DOHH2 (cell line): ENCODE measurements around the gene SCG3.

Source experiments
- H3F3A ChIP-seq: fragments of 200-600 bp; sonication (generic), shearing (Covaris generic); 2 replicates; pipeline ENCODE4 v1.6.0; 2016; ENCODE audit warnings: antibody characterized with exemption, mild to moderate bottlenecking; ENCODE audit not compliant: control insufficient read depth, insufficient read depth
- H3K27ac ChIP-seq: fragments of 200-600 bp; sonication (generic); 2 replicates; pipeline ENCODE4 v1.5.1; 2014; ENCODE audit warnings: low read depth, mild to moderate bottlenecking, low read length, moderate library complexity
- H3K27me3 ChIP-seq: fragments of 200-600 bp; sonication (generic); 2 replicates; pipeline ENCODE4 v1.6.1; 2014; ENCODE audit warnings: mild to moderate bottlenecking, low read length, mixed read lengths; ENCODE audit not compliant: control insufficient read depth
- H3K36me3 ChIP-seq: fragments of 200-600 bp; sonication (generic); 2 replicates; pipeline ENCODE4 v1.6.1; 2014; ENCODE audit warnings: mild to moderate bottlenecking, low read length, moderate library complexity, mixed read lengths; ENCODE audit not compliant: control insufficient read depth
- H3K4me1 ChIP-seq: fragments of 200-600 bp; sonication (generic); 2 replicates; pipeline ENCODE4 v1.6.1; 2014; ENCODE audit warnings: mild to moderate bottlenecking, low read length, mixed read lengths; ENCODE audit not compliant: control insufficient read depth
- H3K4me2 ChIP-seq: fragments of 200-600 bp; sonication (generic); 2 replicates; pipeline ENCODE4 v1.6.0; 2014; ENCODE audit warnings: mild to moderate bottlenecking, low read length, moderate library complexity
- H3K4me3 ChIP-seq: fragments of 200-600 bp; sonication (generic); 2 replicates; pipeline ENCODE4 v1.5.1; 2014; ENCODE audit warnings: mild to moderate bottlenecking, low read length, mixed read lengths
- H3K79me2 ChIP-seq: fragments of 200-600 bp; sonication (generic); 2 replicates; pipeline ENCODE4 v1.6.1; 2014; ENCODE audit warnings: mild to moderate bottlenecking, low read length, mixed read lengths; ENCODE audit not compliant: control insufficient read depth
- H3K9me2 ChIP-seq: fragments of 200-600 bp; sonication (generic); replicated peaks from 2 replicates; pipeline ENCODE4 v1.6.1; 2014; ENCODE audit warnings: mild to moderate bottlenecking, low read length, mixed read lengths; ENCODE audit not compliant: control insufficient read depth
- H3K9me3 ChIP-seq: fragments of 200-600 bp; sonication (generic); 2 replicates; pipeline ENCODE4 v1.6.1; 2014; ENCODE audit warnings: antibody characterized with exemption, low read length, mixed read lengths; ENCODE audit not compliant: control insufficient read depth, insufficient read depth
- H4K20me1 ChIP-seq: fragments of 200-600 bp; sonication (generic); 2 replicates; pipeline ENCODE4 v1.6.0; 2014; ENCODE audit warnings: low read depth, mild to moderate bottlenecking, antibody characterized with exemption, low read length, moderate library complexity; ENCODE audit not compliant: control insufficient read depth, insufficient read depth
- EZH2phosphoT487 ChIP-seq: fragments of 200-600 bp; sonication (generic); IDR thresholded peaks from 2 replicates; pipeline ENCODE4 v1.6.1; 2017; ENCODE audit warnings: borderline replicate concordance, mild to moderate bottlenecking, antibody characterized with exemption, low read length, moderate library complexity, mixed read lengths
- TF ChIP-seq, protein P1 (sequence below): fragments of 200-600 bp; sonication (generic); IDR thresholded peaks from one replicate; pipeline ENCODE4 v1.5.1; 2014; ENCODE audit warnings: antibody characterized with exemption, mild to moderate bottlenecking, low read depth, low read length; ENCODE audit not compliant: poor library complexity, severe bottlenecking

SCG3 gene

DNA sequence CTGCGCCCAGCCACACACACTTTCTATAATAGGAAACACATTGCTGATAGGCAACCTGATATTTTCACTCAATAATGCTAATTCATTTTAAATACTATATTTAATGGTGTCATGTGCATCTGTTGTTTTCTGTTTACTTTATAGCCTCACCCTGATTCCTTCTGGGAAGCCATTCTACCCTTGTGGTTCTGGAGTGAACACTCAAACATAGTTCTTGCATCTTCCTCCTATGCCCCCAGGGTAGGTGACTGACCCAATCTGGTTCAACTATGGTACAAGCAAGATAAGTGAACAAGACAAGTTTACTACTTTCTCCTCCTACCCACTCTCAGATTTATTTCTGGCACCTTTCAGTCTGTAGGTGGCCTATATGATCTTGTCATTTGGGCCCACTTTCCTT is 4.3 kb upstream of the SCG3 start:
- Histone ChIP-seq H3K4me1 (no peaks in the 10 kb centered on the region), H3K4me2 (no peak overlapping the region), H3K79me2 (no peaks in the 10 kb centered on the region), H3K27me3 (peaks cover 5% of the 10 kb centered on the region), H3K36me3 (no peaks in the 10 kb centered on the region), H4K20me1 (no peaks in the 10 kb centered on the region), H3F3A (no peaks in the 10 kb centered on the region), H3K4me3 (no peak overlapping the region), H3K9me2 (no peaks in the 10 kb centered on the region), H3K27ac (no peak overlapping the region), H3K9me3 (no peaks in the 10 kb centered on the region)
- no peak for TF ChIP-seq EZH2phosphoT487
- TF ChIP-seq, protein P1, sequence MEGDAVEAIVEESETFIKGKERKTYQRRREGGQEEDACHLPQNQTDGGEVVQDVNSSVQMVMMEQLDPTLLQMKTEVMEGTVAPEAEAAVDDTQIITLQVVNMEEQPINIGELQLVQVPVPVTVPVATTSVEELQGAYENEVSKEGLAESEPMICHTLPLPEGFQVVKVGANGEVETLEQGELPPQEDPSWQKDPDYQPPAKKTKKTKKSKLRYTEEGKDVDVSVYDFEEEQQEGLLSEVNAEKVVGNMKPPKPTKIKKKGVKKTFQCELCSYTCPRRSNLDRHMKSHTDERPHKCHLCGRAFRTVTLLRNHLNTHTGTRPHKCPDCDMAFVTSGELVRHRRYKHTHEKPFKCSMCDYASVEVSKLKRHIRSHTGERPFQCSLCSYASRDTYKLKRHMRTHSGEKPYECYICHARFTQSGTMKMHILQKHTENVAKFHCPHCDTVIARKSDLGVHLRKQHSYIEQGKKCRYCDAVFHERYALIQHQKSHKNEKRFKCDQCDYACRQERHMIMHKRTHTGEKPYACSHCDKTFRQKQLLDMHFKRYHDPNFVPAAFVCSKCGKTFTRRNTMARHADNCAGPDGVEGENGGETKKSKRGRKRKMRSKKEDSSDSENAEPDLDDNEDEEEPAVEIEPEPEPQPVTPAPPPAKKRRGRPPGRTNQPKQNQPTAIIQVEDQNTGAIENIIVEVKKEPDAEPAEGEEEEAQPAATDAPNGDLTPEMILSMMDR = no peak

DNA sequence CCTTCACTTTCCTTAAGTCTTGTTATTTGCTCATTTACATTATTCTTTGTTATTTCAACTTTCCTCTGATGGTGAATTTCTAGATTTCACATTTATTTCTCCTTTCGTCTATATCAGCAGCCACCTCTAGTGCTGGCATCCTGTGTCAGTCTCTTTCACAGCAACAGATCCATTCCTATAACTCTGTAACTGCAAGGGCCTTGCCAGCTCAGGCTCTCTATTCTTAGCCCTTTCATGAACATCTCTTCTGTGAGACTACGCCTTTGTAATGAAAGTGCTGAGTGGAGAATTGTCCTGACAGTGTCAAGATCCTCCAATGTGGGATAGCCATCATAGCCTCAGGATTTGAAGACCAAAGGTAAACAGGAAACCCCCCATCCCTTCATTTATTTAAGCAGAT is 3.9 kb upstream of the SCG3 start:
- Histone ChIP-seq H3K9me2 (no peaks in the 10 kb centered on the region), H3K79me2 (no peaks in the 10 kb centered on the region), H3K9me3 (no peaks in the 10 kb centered on the region), H3K27ac (no peak overlapping the region), H3K27me3 (peaks cover 5% of the 10 kb centered on the region), H4K20me1 (no peaks in the 10 kb centered on the region), H3K4me1 (no peaks in the 10 kb centered on the region), H3F3A (no peaks in the 10 kb centered on the region), H3K4me3 (no peak overlapping the region), H3K4me2 (no peak overlapping the region), H3K36me3 (no peaks in the 10 kb centered on the region)
- no peak for TF ChIP-seq EZH2phosphoT487
- TF ChIP-seq, protein P1 = no peak

DNA sequence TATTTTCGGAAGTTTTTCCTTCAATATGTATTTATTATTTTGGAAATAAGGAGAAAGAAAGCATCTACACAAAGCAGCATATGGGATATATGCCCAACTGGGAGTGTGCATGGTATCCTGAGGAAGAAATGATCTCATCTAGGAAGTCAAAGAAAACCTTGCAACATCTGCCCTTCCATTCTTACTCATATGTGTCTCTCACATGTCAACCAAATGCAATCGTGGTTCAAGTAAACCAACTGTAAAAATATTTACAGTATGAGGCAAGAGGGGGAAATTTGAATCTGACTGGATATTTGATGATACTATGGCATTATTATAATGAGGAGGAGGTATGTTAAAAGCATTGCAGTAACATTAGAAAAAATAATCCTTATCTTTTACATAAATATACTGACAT is 3.2 kb upstream of the SCG3 start:
- Histone ChIP-seq H3K9me2 (no peaks in the 10 kb centered on the region), H3K36me3 (no peaks in the 10 kb centered on the region), H3F3A (no peaks in the 10 kb centered on the region), H3K27me3 (peaks cover 5% of the 10 kb centered on the region), H4K20me1 (no peaks in the 10 kb centered on the region), H3K4me1 (no peaks in the 10 kb centered on the region), H3K79me2 (no peaks in the 10 kb centered on the region), H3K27ac (no peak overlapping the region), H3K9me3 (no peaks in the 10 kb centered on the region), H3K4me3 (no peak overlapping the region), H3K4me2 (no peak overlapping the region)
- TF ChIP-seq EZH2phosphoT487 = no peak
- TF ChIP-seq, protein P1 = no peak

DNA sequence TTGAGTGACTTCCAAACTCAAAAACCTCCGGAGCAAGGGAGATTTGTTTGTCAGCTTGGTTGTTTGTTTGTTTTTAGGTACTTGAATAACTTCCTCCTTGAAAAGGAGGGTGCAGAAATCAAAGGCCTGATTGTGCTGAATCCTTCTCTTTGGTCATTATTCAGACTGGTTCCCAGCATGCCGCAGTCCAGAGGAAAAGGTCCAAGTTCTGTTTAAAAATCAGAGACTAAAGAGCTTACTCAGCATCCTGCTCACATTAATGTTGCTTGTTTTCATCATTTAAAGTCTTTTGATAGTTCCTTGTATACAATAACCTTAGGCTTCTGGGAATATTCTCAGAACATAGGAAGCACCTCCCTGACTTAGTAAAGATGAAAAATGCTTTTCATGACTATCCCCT is 982 bp upstream of the SCG3 start:
- Histone ChIP-seq H3K27me3 (peaks cover 8% of the 10 kb centered on the region), H3F3A (no peaks in the 10 kb centered on the region), H3K4me1 (no peaks in the 10 kb centered on the region), H3K4me2 (no peak overlapping the region), H4K20me1 (no peaks in the 10 kb centered on the region), H3K79me2 (no peaks in the 10 kb centered on the region), H3K36me3 (no peaks in the 10 kb centered on the region), H3K27ac (no peak overlapping the region), H3K4me3 (no peak overlapping the region), H3K9me2 (no peaks in the 10 kb centered on the region), H3K9me3 (no peaks in the 10 kb centered on the region)
- TF ChIP-seq EZH2phosphoT487 = no peak
- TF ChIP-seq, protein P1 = no peak
